Measurements from ENCODE around the gene FKBP1B.
A peak's percentile ranks its signal among the peaks of the same experiment; 100 is the strongest.
"Not testable (repeated sequence)": the region's sequence is repeated elsewhere in the genome, so short reads cannot be mapped to it uniquely, and the experiment has no call there.

The FKBP1B gene

DNA sequence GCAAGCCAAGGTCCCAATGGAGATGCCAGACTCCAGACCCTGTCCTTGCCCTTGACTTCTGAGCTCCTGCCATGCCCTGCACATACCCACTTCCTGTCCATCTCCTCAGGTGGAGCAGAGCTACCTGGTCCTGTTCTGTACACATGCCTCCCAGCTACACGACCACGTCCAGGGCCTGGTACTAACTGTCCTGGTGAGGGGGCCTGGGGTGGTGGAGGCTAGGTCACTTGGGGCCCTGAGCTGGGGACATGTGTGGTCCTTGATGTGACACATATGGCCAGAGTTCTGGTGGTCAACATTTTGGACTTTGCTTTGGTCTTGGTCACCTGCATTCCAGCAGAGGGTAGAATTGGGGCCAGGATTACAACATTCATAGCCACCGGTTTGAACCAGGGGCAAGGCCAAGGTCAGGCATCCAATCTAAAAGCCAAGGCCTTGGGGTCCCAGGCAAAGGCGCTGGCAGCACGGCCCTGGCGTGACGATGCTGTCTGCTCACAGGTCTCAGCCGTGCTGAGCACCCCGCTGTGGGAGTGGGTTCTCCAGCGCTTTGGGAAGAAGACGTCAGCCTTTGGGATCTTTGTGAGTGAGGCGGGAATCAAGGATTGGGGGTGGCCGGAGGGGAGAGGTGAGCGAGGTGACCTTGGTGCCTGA lies 27.1 kb upstream of the FKBP1B start:
- DNase-seq (ENCODE audit: low spot score): no peak

DNA sequence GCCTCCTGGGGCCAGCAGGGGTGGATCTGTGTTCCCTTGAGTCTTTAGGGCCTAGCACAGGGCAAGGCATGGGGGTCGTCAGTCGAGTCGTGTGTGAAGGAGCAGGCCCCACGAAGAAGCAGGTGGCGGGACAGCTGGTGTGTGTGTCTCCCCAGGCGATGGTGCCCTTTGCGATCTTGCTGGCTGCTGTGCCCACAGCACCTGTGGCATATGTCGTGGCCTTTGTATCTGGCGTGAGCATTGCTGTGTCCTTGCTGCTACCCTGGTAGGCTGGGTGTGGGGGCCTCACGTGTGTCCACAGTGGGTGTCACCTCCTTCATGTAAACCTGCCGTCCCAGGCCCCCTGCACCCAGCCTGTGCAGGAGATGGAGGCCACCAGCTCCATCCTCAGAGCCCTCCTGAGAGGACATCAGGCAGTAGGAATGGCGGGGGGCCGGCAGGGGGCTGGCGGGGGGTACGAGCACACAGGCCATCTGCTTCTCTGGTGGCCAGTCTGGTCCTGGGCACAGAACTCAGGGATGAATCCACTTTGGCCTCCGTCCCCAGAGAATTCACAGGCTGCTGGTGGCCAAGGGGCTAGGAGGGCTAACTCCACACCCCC lies 26.5 kb upstream of the FKBP1B start:
- no peak for DNase-seq (ENCODE audit: low spot score)

DNA sequence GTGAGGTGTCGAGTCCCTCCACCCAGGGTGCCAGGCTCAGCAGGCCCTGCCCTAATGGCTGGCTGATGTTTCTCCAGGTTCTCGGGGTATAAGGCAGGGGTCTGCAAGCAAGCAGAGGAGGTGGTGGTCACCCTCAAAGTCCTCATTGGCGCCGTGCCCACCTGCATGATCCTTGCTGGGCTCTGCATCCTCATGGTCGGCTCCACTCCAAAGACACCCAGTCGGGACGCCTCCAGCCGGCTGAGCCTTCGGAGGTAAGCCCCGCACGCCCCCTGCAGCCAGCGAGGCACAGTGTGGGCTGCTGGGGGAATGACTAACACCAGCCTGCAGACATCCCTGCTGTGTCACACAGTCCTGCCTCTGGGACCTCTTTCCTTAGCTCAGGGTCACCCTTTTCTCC lies 25.5 kb upstream of the FKBP1B start:
- peak; percentile 55 for DNase-seq (ENCODE audit: low spot score)

DNA sequence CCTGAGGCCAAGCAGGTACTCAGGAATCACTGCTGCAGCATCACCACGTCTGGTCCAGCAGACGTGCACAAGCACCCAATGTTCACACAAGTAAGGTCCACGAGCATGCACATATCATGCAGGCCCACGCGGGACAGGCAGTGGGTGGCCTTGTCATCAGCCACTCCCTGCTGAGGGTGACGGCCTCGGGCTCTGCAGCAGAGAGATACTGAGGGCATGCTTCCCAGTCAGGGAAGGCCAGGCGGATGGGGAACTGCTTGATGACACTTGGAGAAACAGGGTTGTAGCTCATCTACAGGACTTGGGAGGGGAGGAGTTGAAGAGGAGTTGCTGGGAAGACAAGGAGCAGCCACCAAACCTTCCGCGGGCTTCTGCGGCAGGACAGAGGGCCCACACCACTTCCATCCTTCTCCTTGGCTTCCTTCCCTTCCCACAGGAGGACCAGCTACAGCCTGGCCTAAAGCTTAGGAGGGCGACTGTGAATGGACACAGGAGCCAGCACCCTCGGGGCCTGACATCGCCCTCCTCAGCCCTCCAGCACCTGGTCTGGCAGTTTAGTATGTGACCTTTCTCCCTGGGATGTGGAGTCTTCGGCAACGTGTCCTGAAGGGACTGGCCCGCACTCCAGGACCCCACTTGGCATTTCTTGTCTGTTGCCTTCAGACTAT lies 24.4 kb upstream of the FKBP1B start:
- no peak for DNase-seq (ENCODE audit: low spot score)

DNA sequence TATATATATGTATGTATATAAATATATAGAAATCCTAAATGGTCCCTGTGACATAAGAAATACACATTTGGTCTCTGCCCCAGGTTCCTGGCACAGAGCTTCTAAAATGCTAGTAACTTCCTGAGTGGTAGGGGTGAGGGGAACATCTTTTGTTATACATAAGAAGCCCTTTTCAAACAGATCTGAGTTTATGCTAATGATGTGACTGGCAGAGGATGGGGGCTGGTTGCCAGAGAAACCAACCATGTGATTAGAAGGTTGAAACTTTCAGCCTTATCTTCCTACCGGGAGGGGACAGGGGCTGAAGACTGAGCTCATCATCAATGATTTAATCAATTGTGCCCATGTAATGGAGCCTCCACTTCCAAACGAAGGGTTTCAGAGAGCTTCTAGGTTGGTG lies 23.3 kb upstream of the FKBP1B start:
- no peak for DNase-seq (ENCODE audit: low spot score)

DNA sequence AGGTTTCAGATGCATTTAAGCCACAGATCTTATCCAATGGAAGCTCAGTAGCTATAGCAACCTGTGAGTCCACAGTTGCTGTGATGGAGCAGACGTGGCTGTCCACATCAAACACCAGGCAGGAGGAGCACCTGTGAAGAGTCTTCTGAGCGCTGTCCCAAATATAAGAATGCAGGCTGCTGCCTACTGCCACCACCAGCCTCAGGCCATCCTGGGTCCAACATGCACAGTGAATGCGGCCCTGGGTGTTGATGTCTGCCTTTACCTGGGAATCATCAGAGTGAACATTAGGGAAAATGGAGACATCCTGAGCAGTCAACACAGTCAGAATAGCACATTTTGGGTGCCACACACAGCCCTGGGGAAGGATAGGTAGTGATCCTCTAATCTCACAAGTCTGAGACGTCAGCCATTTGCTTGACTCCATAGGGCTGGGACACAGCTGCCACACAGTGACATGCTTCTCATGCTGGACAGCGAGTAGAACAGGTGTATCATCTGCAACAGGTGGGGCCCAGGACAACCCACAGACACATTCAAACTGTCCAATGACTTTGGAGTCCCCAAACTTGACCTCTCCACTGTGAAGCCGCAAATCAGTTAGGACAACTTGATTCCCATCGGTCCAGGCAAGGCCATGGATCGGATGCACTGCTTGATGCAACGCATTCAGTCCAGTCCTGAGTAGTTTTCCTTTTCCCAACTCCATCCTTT lies 10.6 kb upstream of the FKBP1B start:
- DNase-seq (ENCODE audit: low spot score): no peak

DNA sequence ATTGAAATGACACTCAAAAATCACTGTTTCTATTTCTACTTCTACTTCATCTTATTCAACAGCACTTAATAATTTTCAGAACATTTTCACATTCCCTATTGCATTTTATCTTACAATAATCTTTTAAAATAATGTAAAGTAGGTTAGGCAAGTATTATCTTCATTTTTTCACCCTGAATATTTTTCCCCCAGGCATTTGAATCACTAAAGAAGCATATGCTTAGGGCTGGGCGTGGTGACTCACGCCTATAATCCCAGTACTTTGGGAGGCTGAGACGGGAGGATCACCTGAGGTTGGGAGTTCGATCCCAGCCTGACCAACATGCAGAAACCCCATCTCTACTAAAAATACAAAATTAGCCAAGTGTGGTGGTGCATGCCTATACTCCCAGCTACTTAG lies 9.0 kb upstream of the FKBP1B start:
- DNase-seq (ENCODE audit: low spot score): no peak

DNA sequence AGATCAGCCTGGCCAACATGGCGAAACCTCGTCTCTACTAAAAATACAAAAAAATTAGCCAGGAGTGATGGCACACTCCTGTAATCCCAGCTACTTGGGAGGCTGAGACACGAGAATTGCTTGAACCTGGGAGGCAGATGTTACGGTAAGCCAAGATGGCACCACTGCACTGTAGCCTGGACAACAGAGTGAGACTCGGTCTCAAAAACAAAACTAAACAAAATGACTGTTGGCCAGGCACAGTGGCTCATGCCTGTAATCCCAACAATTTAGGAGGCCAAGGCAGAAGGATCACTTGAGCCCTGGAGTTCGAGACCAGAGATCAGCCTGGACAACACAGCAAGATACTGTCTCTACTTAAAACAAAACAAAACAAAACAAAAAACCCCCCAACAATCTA lies 6.4 kb upstream of the FKBP1B start:
- not testable (repeated sequence) for DNase-seq (ENCODE audit: low spot score)

DNA sequence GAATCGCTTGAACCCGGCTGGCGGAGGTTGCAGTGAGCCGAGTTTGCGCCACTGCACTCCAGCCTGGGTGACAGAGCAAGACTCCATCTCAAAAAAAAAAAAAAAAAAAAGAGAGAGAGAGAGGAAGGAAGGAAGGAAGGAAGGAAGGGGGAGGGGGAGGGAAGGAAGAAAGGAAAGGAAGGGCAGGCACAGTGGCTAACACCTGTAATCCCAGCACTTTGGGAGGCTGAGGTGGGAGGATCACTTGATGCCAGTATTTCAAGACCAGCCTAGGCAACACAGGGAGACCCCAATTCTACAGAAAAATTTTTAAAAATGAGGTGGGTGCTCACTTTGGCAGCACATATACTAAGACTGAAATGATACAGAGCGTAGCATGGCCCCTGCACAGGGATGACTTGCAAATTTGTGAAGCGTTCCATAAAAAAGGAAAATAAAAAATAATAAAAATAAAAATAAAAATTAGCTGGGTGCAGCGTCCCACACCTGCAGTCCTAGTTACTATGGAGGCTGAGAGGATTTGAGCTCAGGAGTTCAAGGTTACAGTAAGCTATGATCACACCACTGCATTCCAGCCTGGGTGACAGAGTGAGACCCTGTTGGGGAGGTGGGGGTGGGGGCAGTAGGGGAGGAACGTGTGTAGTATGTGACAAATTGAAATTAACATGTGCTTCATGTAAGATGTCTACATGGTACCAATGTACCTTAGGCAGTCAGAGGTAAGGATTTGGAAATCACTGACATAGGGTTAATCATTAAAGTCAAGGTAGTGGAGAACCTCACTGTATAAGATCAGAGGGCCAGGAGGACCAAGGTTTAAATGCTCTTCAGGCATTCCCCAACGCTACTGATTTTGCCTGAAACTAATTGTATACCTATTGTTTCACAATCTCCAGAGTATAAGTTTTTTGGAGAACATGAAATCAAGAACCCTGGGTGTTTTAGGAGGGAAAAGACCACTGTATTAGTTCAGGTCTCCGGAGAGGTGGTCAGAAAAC lies 3.7 kb upstream of the FKBP1B start:
- DNase-seq (ENCODE audit: low spot score): no peak

DNA sequence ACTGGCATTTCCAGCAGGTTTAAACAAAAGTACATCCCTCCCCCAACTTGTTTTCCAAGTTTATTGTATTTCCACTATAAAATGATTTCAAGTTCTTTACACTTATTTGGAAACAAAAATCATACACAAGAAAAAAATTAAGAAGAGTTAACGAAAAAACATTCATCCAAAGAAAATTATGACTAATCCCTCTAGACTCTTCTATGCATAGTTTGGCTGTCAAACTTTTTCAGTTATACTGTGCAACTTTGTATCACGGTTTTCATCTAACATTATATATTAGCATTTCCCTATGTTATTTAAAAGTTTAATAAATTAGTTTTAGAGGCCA lies 3.0 kb upstream of the FKBP1B start:
- DNase-seq (ENCODE audit: low spot score): no peak

DNA sequence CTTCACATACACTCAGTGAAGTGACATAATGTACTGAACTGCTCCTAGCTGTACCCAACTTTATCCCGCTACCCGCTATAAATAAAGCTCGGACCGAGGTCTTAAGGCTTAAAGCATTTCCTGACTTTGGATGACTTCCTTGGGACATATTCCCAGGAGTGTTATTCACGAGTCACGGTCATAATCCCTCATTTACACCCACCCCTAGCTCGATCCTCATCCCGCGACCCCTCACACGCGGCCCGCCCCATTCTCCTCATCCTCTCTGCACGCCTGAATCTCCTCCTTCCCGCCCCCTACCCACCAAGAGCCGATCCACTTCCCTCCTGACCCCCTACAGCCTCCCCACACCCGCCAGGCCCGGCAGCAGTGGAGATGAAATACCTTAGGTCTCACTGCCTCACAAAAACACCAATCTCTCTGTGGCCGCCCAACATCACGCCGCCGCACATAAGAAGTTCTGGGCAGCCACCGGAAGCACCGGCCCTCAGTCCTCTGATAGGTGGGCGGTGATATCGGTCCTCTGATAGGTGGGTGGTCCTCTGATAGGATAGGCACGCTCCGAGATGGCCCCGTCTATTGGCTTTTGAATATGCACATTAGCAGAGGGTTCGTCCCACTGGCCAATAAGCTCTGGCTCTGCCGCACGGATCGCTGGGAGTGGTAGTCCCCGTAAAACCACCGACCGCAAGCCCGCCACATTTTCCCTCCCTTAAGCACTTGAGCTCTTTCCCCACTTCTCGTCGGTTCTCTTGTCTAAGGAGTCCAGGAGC lies 2.4 kb upstream of the FKBP1B start, which contains the start of gene WDCP:
Gene WDCP, minus strand, starts transcription at position 462 of the 773 bp plus-strand sequence. CDS start 7,897 bp downstream, outside the sequence.
- DNase-seq (ENCODE audit: low spot score): peak; percentile 93

DNA sequence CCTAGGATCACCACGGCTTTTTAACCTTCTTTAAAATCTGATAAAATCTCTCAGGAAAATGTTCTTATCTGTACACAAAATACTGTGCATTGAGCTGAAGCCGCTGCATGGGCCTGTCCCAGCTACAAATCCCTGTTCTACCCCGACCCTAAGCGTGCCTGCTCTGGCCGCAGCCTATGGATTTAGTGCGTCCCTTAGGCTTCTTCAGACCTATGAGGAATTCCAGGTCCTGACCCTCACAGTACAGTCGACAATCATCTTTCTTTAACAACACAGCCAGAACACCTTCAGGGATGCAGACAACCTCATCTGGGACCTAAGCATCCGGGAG lies 1.9 kb upstream of the FKBP1B start:
- no peak for DNase-seq (ENCODE audit: low spot score)

DNA sequence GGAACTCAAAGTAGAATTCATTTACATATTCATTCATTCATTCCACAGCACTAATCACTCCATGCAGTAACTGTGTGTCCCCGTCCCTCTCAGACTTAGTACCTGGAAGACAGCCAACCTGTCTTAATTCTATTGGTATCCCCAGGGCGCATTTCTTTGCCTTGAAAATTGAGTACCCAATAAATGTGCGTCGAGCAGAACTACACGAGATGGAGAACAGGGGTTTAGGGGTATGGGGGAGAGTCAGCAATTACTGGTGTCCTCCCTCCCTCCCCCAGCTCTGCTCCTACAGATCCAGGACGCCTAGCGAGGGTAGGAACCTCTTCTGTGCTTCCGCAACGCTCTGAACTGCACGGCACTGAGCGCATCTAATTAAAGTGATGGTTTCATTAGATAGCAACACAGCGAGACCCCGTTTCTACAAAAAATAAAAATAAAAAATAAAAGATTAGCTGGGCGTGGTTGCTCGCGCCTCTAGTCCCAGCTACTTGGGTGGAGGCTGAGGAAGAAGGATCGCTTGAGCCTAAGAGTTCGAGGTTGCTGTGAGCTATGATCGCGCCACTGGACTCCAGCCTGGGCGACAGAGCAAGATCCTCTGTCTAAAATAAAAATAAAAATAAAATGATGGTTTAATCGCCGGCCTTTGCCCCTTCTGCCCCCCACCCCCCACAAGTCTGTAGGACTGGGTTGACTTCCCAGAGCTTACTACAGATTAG lies 614 bp upstream of the FKBP1B start:
- DNase-seq (ENCODE audit: low spot score): no peak

DNA sequence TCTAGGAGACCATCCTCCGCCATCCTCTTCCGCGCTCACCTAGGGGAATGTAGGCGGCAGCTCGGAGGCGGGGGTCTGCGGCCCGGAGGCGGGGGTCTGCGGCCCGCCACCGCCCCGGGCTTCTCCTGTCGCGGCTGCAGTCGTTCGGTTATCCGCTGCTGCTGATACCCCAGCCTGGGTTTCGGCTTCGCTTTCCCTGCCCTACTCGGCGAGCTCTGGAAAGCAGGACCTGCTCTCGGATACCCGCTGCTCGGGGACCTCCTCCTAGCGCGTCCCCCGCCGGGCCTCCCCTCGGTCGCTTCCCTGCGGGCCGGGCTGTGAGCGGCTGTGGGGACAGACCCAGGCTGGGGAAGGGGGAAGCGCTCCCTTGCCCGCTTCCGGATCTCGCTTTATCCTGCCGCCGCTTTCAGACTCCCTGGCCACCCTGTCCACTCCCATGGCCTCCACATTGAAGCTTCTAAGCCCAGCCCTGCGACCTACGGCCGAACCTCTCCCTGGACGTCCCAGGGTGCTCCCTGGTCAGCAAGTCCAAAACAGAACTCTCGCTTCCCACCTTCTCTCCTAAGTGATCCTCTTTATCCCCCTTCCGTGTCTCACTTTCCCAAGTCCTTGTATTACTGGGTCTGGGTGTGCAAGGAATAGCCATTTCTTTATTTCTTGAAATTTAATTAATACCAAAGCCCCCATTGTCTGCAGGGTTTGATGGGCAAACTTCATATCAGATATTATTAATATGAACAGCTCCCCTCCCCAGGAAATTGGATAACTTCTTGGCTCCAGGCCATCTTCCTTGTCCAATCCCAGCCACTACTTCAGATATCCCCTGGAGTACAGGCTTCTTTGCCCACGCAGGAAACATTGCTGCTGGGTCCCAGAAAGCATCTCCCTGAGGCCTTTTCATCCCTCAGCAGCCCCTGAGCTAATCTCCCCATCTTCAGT lies 769 bp downstream of the FKBP1B start:
- DNase-seq (ENCODE audit: low spot score): peak; percentile 12

DNA sequence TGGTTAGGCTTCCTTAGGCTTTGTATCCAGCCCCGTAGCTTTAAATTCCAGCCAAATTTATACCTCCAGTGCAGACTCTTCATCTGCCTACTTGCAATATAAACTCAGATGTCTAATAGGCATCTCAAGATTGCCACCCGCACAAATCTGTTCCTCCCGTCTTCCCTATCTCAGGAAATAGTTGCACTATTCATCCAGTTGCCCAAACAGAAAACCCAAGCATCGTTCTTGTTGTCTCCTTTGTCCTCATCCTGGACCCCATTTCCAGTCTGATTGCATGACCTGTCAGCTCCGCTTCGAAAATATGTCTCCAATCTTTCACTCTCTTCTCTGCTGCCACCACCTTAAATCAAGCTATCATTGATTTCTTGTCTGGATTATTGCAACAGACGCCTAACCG lies 2.3 kb downstream of the FKBP1B start:
- DNase-seq (ENCODE audit: low spot score): no peak

DNA sequence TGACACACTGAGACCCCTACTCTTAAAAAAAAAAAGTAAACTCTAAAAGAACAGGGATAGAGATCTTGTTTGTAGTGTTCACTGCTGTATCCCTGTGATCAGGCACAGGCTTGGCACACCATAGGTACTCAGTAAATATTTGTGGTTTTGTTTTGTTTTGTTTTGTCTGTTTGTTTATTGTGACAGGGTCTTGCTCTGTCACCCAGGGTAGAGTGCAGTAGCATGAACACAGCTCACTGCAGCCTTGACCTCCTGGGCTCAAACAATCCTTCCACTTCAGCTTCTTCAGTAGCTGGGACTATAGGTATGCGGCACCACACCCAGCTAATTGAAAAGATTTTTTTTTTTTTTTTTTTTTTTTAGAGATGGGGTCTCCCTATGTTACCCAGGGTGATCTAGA lies 3.4 kb downstream of the FKBP1B start:
- DNase-seq (ENCODE audit: low spot score): no peak

DNA sequence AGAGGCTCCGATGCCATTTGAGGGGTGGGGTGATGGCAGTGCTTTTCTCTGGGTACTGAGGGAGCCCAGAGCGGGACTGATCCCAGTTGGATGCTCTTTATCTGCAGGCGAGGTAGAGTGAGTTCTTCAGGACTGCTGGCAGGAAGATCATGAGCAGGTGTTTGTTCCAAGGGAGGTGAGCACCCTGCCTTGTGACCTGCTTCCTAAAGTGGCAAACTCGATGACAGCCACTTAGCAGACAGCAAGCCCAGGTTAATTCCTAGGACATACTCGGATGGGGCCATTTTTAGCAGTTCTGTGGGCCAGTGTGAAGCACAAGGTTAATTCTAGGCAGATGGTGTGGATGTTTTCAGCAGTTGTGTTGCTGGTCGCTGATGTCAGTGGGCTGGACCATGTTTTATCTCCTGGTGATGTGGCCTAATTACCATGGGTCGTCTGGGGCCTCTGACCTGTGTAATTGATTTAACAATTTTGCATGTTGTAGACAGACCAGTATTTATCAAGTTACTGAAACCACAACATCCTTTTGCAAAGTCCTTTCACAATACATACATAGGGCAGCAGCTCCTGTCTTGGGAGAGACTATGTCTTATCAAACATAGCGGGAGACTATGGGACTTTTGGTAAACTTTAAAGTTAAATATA lies 4.9 kb downstream of the FKBP1B start:
- no peak for DNase-seq (ENCODE audit: low spot score)

DNA sequence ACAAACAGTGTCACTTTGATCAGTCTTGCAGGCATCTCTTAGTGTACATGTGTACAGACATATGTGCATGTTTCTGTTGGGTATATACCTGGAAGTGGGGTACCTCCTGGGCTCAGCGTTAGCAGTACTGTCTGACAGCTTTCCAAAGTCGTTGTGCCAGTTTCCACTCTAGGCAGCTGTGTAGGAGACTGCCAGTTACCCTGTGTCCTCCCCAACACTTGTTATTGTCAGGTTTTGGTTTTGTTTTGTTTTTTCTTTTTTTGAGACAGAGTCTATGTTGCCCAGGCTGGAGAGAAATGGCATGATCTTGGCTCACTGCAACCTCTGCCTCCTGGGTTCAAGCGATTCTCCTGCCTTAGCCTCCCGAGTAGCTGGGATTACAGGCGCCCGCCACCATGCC lies 6.2 kb downstream of the FKBP1B start:
- no peak for DNase-seq (ENCODE audit: low spot score)
